GM21381 (cell line): ENCODE results near the gene SLC10A6.

Source experiments
- ATAC-seq: cut with Tn5 transposase; IDR thresholded peaks from one replicate; pipeline ENCODE4 v1.9.1; 2021; ENCODE audit warnings: mild to moderate bottlenecking, moderate library complexity; ENCODE audit not compliant: unreplicated experiment

SLC10A6 gene

GRCh38 chr4:86848136-86848535, 1.0 kb downstream of the SLC10A6 start:
- ATAC-seq: no peak

DNA sequence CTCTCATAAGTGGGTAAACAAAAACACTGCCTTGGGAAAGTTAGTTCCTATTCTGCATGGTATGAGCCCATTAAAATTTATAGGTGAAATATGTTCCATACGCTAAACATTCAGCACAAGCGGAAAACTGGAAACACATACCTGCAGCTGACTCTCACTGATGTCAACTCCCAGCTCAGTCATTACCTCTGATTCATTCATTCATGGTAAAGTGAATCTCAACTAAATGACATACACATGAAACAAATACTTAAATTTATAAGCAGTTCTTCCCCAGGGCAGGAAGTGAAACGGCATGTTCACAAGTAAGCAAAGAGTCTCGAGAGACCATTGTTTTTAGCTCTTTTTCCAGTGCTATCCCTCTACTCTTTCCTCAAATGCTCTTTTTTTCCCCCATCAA, 1.6 kb downstream of the SLC10A6 start:
- no peak for ATAC-seq

DNA sequence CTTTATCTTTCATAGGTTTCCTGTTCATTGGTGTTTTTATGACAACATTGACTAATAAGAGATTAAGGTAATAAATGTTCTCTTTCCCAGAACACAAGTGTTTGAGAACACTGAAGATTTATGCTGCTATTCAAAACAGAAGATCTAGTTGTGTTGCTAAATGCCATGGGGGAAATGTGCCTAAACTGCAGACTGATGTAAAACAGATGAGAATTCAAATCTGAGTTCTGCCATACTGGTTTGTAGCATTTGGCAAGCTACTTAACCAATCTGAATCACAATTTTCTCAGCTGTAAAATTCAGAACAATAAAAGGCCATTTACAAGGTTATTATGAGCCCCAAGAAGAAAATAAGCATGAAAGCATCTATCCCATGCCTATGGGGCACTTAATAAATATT, 2.3 kb downstream of the SLC10A6 start:
- no peak for ATAC-seq

DNA sequence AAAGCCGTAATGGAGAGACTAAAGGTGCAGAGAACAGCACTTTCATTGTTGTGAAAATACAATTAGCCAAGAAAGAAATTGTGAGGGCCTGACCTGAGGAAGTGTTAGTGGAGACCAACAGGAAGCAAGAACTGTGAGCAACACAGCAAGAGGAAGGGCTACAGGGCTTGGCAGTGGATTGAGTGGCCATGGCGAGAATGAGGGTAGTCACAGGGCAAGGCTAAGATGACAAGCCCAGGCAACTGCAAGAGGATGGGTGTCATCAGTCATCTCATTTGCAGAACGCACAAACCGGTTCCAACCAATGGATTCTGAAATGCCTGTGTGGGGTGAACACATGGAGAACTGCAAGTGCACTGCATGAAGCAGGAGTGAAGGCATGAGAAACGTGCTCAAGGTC, 3.6 kb downstream of the SLC10A6 start:
- no peak for ATAC-seq

- no peak for ATAC-seq
These were observed 7.9 kb downstream of the SLC10A6 start for GRCh38 chr4:86841309-86841708.

- no peak for ATAC-seq
These were observed 8.3 kb downstream of the SLC10A6 start for GRCh38 chr4:86840858-86841257.

DNA sequence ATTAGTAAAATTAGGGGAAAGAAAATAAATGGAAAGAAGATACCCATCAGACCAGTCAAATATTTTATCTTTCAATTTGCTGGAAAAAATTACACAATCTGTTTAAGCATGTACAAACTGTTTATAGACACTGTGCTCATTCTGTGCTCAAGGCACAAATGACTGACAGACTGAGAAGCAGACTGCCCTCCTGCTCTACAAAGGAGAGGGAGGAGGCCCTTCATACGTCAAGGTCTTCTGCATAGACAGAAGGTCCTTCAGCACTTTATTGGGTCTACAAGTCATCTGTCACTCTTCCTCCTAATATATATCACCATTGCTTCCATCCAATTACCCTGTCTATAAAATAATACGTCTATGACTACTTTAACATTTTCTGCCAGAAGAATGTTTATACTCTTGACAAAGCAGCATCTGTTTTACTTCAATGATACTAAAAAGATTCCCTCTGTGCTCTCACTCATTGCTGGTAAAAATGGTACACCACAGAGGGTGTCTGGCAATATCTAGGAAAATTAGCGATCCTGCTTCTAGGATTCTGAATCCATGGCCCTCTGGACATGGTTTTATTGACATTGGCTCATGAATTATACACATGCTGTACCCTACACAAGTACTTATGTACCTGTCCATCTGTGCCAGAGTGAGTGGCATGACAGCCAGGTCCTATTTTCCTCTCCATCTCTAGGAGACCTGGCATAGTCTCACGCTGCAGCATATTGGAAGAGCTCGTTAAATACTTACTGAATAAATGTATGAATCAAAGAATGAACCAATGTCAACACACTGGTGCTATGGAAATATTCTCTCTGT, 11.3 kb downstream of the SLC10A6 start:
- no peak for ATAC-seq

DNA sequence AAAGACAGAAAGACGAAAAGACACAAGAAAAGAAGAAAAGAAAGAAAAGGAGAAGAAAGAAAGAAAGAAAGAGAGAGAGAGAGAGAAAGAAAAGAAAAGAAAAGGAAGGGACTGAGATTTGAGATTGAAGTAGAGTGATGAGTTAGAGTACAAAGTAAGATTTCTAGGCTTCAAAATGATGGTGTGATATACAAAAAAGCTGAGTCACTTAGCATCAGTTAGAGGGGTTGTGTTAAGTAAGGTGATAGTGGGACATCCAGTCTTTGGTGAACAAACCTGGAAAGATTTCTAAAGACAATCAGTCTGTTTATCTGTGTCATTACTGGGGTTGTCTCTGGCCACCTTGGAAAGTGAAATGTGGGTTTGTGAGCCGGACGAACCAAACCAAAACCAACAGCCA, 13.5 kb downstream of the SLC10A6 start:
- ATAC-seq: no peak

- no peak for ATAC-seq
These were observed 14.3 kb downstream of the SLC10A6 start for GRCh38 chr4:86834901-86835300.

DNA sequence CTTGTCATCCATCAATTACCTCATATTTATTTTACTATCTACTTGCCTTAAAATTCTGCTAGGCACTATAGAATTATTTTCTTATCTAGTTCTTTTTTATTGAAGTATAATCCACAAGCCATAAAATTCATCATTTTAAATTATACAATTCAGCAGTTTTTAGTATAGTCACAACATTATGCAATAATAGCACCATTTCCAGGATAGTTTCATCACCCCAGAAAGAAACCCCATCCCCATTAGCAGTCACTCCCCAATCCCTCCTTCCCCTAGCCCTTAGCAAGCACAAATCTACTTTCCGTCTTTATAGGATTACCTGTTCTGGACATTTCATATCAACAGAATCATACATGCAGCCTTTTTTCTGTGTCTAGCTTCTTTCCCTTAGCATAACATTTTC, 15.6 kb downstream of the SLC10A6 start:
- no peak for ATAC-seq

DNA sequence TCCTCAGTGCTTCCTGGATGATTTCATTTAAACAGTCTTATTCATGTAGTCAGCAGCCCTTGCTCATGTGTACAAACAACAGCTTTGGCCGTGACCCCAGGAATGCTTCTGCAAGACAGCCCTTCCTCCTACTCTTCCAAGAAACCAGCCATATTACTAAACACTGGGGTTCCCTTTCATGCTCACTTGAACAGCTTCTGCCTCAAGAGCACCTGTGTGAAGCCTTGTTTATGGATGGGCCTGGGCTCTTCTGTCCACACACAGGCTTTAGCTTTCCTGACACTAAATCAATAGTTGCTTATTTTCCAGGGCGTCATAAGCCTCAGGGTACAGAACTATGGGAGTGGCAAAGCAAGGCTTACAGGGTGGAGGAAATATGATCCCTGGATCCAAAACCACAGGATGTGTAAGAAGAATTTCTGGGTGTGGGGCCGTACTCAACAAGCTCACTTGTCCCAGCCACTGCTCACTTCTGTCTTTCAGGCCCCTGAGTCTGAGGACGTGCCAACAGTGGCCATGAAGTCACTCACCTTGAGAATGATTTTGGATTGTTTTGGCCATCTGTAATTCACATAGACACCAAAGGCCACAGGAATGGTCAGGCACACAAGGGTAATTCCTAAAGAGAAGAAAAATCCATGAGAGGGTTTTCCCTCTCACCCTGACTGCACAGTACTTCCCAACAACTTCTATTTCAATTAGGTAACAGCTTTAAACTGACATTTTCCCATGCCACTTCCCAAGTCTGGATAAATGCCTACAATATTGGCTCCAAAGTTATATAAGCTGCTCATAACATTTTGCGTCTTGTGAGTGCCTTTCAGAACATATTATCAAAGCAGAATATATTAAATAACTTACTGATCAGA, 17.7 kb downstream of the SLC10A6 start:
- no peak for ATAC-seq

GRCh38 chr4:86825511-86825910, 23.7 kb downstream of the SLC10A6 start:
- no peak for ATAC-seq

GRCh38 chr4:86822136-86822535, 27.0 kb downstream of the SLC10A6 start:
- ATAC-seq: no peak

DNA sequence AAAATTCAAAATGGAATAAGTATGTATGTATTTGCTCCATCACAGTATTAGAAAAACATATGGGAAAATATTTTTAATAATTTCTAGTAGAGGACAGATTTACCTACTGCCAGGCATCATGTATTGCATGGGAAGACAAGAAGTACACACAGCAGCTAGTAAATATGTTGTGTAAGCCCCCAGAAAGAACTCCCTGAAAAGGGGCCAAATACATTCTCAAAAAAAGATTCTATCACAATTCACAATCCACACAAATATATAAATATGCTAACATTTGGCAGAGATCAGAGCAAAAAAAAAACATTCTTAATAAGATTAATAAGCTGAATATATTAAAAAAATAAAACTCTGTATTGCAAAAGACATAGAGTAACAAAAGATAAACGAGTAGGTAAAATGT, 28.0 kb downstream of the SLC10A6 start:
- ATAC-seq: no peak

DNA sequence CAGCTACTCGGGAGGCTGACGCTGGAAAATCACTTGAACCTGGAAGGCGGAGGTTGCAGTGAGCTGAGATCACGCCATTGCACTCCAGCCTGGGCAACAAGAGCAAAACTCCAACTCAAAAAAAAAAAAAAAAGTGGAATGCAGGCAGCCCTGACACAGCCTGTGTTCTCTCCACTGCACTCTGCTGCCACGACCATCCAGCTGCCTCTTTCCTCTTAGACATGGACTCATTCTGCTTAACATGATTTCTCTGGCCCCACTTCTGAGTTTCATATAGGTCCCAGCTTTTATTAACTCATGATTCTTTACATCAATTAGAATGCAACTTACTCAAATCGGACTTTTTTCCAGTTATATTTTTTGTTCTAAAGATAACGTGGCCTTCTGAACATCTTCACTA, 29.6 kb downstream of the SLC10A6 start:
- no peak for ATAC-seq

- no peak for ATAC-seq
These were observed 30.3 kb downstream of the SLC10A6 start for GRCh38 chr4:86818841-86819240.

- ATAC-seq: no peak
These were observed 31.0 kb downstream of the SLC10A6 start for GRCh38 chr4:86818211-86818610.

DNA sequence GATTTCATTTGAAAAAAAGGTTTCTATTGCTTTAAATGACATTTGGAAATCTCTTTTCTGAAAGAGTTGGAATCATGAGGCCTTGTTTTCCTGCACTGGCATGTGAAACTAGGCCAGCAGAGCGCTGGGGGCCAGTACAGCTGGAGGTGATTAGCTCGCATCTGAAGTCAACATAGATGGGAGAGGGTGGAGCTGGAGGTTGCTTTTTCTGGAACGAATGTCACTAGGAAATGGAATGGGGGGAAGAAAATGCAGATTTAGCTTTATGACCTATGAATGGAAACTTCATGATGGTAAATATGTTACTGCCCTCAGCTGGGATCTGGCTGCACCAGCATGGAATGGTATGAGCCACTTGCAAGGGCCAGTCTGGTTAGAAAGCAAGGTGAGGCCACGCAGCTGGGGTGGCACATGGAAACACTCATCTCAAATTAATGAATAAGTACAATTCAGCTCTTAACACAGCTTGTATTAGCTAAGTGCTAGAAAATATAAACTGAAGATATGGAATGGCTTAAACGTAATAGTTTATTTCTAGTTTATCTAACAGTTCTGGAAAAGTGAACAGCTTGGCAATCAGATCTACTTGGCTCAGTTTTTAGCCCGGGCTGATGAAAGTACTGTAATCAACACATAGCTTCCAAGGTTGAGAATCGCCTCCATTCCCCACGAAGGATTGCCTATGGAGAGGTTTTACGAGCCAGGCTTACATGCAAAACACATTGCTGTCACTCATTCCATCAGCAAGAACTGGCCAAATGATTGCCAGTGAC, 32.5 kb downstream of the SLC10A6 start:
- ATAC-seq: no peak

GRCh38 chr4:86815653-86816052, 33.5 kb downstream of the SLC10A6 start:
- no peak for ATAC-seq

GRCh38 chr4:86810847-86811246, 38.3 kb downstream of the SLC10A6 start:
- no peak for ATAC-seq

GRCh38 chr4:86809809-86810208, 39.4 kb downstream of the SLC10A6 start:
- no peak for ATAC-seq
